HEK293 (cell line): ENCODE results near the gene NTNG1.

Experiments used
- CTCF ChIA-PET: fragments of 350-600 bp; formaldehyde crosslinking; extraction: SDS; loops from one replicate; lab custom pipeline; 2021; ENCODE audit warnings: antibody characterized with exemption; lab: Yijun Ruan, JAX
- POLR2A ChIA-PET: fragments of 300-600 bp; formaldehyde crosslinking; extraction: SDS; loops from one replicate; lab custom pipeline; 2020; ENCODE audit warnings: antibody characterized with exemption, inconsistent platforms; lab: Yijun Ruan, JAX
- H3K27ac ChIP-seq: fragments of 200-500 bp; sonication (Bioruptor generic); 2 replicates; pipeline ENCODE4 v1.5.1; 2014; ENCODE audit warnings: low read depth, low read length, control low read depth, inconsistent platforms; ENCODE audit errors: extremely low read depth
- H3K36me3 ChIP-seq, 2 experiments: fragments of 200-500 bp in 1 of 2; sonication (Bioruptor generic) in 1 of 2; 1 replicate in 1 of 2; 2 replicates in 1 of 2; pipeline ENCODE4 v1.5.1; 2014 to 2017; ENCODE audit warnings: inconsistent platforms in 2 of 2, low read length in 2 of 2; ENCODE audit not compliant: control insufficient read depth in 2 of 2, insufficient read depth in 1 of 2
- H3K4me1 ChIP-seq: fragments of 200-500 bp; sonication (Bioruptor generic); 2 replicates; pipeline ENCODE4 v1.5.1; 2014; ENCODE audit warnings: mild to moderate bottlenecking, low read length, inconsistent platforms; ENCODE audit not compliant: control insufficient read depth, insufficient read depth
- H3K4me3 ChIP-seq: 2 replicates; pipeline ENCODE4 v1.5.1; 2011; ENCODE audit warnings: low read depth, mild to moderate bottlenecking, control low read depth, low read length, moderate library complexity
- H3K9me3 ChIP-seq: fragments of 200-500 bp; sonication (Bioruptor generic); 2 replicates; pipeline ENCODE4 v1.5.1; 2014; ENCODE audit warnings: low read depth, low read length, inconsistent platforms; ENCODE audit not compliant: control insufficient read depth, insufficient read depth
- GFI1B ChIP-seq: fragments of 450-650 bp; formaldehyde crosslinking; IDR thresholded peaks from 2 replicates; pipeline ENCODE4 v1.5.1; 2016; ENCODE audit warnings: missing biosample characterization, missing genetic modification characterization
- GLI2 ChIP-seq: fragments of 450-650 bp; formaldehyde crosslinking; IDR thresholded peaks from 2 replicates; pipeline ENCODE4; 2017; ENCODE audit warnings: missing biosample characterization, missing genetic modification characterization, low read depth, borderline replicate concordance
- INSM2 ChIP-seq: fragments of 450-650 bp; formaldehyde crosslinking; IDR thresholded peaks from 2 replicates; pipeline ENCODE4 v1.5.1; 2016; ENCODE audit warnings: missing biosample characterization, missing genetic modification characterization
- KLF10 ChIP-seq: fragments of 450-650 bp; IDR thresholded peaks from 2 replicates; pipeline ENCODE4 v1.5.1; 2018; ENCODE audit warnings: missing biosample characterization, mild to moderate bottlenecking, missing genetic modification characterization
- KLF17 ChIP-seq: fragments of 450-650 bp; formaldehyde crosslinking; IDR thresholded peaks from 2 replicates; pipeline ENCODE4 v1.5.1; 2016; ENCODE audit warnings: missing biosample characterization, missing genetic modification characterization
- REST ChIP-seq: fragments of 450-650 bp; formaldehyde crosslinking; IDR thresholded peaks from 2 replicates; pipeline ENCODE4 v1.5.1; 2016; ENCODE audit warnings: missing biosample characterization, missing genetic modification characterization
- SCRT2 ChIP-seq: fragments of 450-650 bp; formaldehyde crosslinking; IDR thresholded peaks from 2 replicates; pipeline ENCODE4 v1.5.1; 2016; ENCODE audit warnings: missing biosample characterization, missing genetic modification characterization
- TRIM28 ChIP-seq: IDR thresholded peaks from 2 replicates; pipeline ENCODE4 v1.6.1; 2011; ENCODE audit warnings: low read length, control low read depth, borderline replicate concordance
- ZEB2 ChIP-seq: fragments of 450-650 bp; formaldehyde crosslinking; IDR thresholded peaks from 2 replicates; pipeline ENCODE4 v1.5.1; 2016; ENCODE audit warnings: missing biosample characterization, missing genetic modification characterization
- ZNF112 ChIP-seq: fragments of 450-650 bp; formaldehyde crosslinking; IDR thresholded peaks from 2 replicates; pipeline ENCODE4 v1.5.0; 2017; ENCODE audit warnings: missing biosample characterization, missing genetic modification characterization
- ZNF133 ChIP-seq: fragments of 450-650 bp; formaldehyde crosslinking; IDR thresholded peaks from 2 replicates; pipeline ENCODE4 v1.5.1; 2016; ENCODE audit warnings: missing biosample characterization, missing genetic modification characterization
- ZNF155 ChIP-seq: fragments of 450-650 bp; formaldehyde crosslinking; IDR thresholded peaks from 2 replicates; pipeline ENCODE4 v1.5.1; 2016; ENCODE audit warnings: missing biosample characterization, missing genetic modification characterization
- ZNF311 ChIP-seq: fragments of 450-650 bp; formaldehyde crosslinking; IDR thresholded peaks from 2 replicates; pipeline ENCODE4 v1.5.1; 2017; ENCODE audit warnings: missing biosample characterization, missing genetic modification characterization, borderline replicate concordance
- ZNF398 ChIP-seq: fragments of 450-650 bp; formaldehyde crosslinking; IDR thresholded peaks from 2 replicates; pipeline ENCODE4 v1.5.1; 2017; ENCODE audit warnings: missing biosample characterization, missing genetic modification characterization
- ZNF404 ChIP-seq: fragments of 450-650 bp; formaldehyde crosslinking; IDR thresholded peaks from 2 replicates; pipeline ENCODE4 v1.5.1; 2017; ENCODE audit warnings: missing biosample characterization, missing genetic modification characterization
- ZNF473 ChIP-seq: fragments of 450-650 bp; formaldehyde crosslinking; IDR thresholded peaks from 2 replicates; pipeline ENCODE4 v1.5.1; 2017; ENCODE audit warnings: missing biosample characterization, missing genetic modification characterization
- ZNF513 ChIP-seq: fragments of 450-650 bp; IDR thresholded peaks from 2 replicates; pipeline ENCODE4 v1.5.1; 2018; ENCODE audit warnings: missing biosample characterization, missing genetic modification characterization
- ZNF529 ChIP-seq: fragments of 450-650 bp; formaldehyde crosslinking; IDR thresholded peaks from 2 replicates; pipeline ENCODE4 v1.5.1; 2017; ENCODE audit warnings: missing genetic modification characterization, missing biosample characterization; ENCODE audit not compliant: insufficient replicate concordance
- ZNF530 ChIP-seq: fragments of 450-650 bp; formaldehyde crosslinking; IDR thresholded peaks from 2 replicates; pipeline ENCODE4 v1.5.1; 2016; ENCODE audit warnings: low read depth, missing biosample characterization, missing genetic modification characterization
- ZNF707 ChIP-seq: fragments of 450-650 bp; formaldehyde crosslinking; IDR thresholded peaks from 2 replicates; pipeline ENCODE4 v1.5.1; 2016; ENCODE audit warnings: missing biosample characterization, missing genetic modification characterization
- ZSCAN30 ChIP-seq: fragments of 450-650 bp; IDR thresholded peaks from 2 replicates; pipeline ENCODE4 v1.5.1; 2018; ENCODE audit warnings: missing biosample characterization, mild to moderate bottlenecking, missing genetic modification characterization, moderate library complexity
- TF ChIP-seq, protein P1 (sequence below): fragments of 450-650 bp; formaldehyde crosslinking; IDR thresholded peaks from 2 replicates; pipeline ENCODE4 v1.5.1; 2016; ENCODE audit warnings: missing biosample characterization, missing genetic modification characterization
- TF ChIP-seq, protein P2 (sequence below): fragments of 450-650 bp; formaldehyde crosslinking; IDR thresholded peaks from 2 replicates; pipeline ENCODE4 v1.5.1; 2017; ENCODE audit warnings: missing biosample characterization, mild to moderate bottlenecking, missing genetic modification characterization, moderate library complexity

Gene NTNG1

DNA sequence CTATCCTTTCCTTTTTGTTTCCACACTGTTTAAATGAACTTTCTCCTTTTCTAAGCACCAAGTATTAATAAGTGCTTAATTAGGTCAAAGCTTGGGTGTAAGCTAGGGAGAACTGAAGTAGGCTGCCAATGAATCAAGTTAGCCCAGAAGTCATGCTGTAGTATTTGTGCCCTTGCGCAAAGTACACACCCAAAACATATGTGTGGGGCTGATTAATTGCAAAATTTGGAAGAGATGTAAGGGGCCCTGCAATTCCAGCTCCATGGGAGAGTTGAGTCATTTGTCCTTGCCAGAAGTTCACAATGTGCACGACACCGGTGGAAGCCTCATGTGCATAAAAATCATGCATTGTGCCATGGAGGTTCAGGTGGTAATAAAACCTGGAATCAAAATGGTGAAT is 18.6 kb upstream of the NTNG1 start:
- TF ChIP-seq ZNF530 (tag by site-specific recombination) = no peak
- no peak for TF ChIP-seq ZNF404 (tag by site-specific recombination)
- TF ChIP-seq INSM2 (tag by site-specific recombination) = no peak
- no peak for TF ChIP-seq ZSCAN30 (tag by site-specific recombination)
- TF ChIP-seq ZNF707 (tag by site-specific recombination) = no peak
- no peak for TF ChIP-seq ZEB2 (tag by site-specific recombination)
- TF ChIP-seq KLF17 = no peak
- TF ChIP-seq TRIM28 = no peak
- no peak for TF ChIP-seq ZNF529
- no peak overlapping the region for H3K27ac ChIP-seq
- H3K4me3 ChIP-seq = no peak overlapping the region
- CTCF ChIA-PET = no interaction called here
- POLR2A ChIA-PET = no interaction called here
- no peaks in the 10 kb centered on the region for H3K9me3 ChIP-seq
- no peaks in the 10 kb centered on the region for H3K4me1 ChIP-seq
- no peaks in the 10 kb centered on the region for H3K36me3 ChIP-seq

- no peak overlapping the region for H3K27ac ChIP-seq
- H3K4me3 ChIP-seq = no peak overlapping the region
- no peak for TF ChIP-seq ZNF473 (tag by site-specific recombination)
- no peak for TF ChIP-seq ZNF155 (tag by site-specific recombination)
- no peak for TF ChIP-seq ZNF513
- no peak for TF ChIP-seq GFI1B (tag by site-specific recombination)
- no peak for TF ChIP-seq ZNF112 (tag by site-specific recombination)
- TF ChIP-seq REST = no peak
- TF ChIP-seq, protein P1, sequence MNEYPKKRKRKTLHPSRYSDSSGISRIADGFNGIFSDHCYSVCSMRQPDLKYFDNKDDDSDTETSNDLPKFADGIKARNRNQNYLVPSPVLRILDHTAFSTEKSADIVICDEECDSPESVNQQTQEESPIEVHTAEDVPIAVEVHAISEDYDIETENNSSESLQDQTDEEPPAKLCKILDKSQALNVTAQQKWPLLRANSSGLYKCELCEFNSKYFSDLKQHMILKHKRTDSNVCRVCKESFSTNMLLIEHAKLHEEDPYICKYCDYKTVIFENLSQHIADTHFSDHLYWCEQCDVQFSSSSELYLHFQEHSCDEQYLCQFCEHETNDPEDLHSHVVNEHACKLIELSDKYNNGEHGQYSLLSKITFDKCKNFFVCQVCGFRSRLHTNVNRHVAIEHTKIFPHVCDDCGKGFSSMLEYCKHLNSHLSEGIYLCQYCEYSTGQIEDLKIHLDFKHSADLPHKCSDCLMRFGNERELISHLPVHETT (tag by site-specific recombination) = no peak
- TF ChIP-seq SCRT2 = no peak
- no peak for TF ChIP-seq ZNF133 (tag by site-specific recombination)
- TF ChIP-seq GLI2 (tag by site-specific recombination) = no peak
- TF ChIP-seq KLF10 (tag by site-specific recombination) = no peak
- no peak for TF ChIP-seq ZNF398 (tag by site-specific recombination)
- no peak for TF ChIP-seq ZNF311 (tag by site-specific recombination)
- TF ChIP-seq, protein P2, sequence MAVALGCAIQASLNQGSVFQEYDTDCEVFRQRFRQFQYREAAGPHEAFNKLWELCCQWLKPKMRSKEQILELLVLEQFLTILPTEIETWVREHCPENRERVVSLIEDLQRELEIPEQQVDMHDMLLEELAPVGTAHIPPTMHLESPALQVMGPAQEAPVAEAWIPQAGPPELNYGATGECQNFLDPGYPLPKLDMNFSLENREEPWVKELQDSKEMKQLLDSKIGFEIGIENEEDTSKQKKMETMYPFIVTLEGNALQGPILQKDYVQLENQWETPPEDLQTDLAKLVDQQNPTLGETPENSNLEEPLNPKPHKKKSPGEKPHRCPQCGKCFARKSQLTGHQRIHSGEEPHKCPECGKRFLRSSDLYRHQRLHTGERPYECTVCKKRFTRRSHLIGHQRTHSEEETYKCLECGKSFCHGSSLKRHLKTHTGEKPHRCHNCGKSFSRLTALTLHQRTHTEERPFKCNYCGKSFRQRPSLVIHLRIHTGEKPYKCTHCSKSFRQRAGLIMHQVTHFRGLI (tag by site-specific recombination) = no peak
- no peaks in the 10 kb centered on the region for H3K36me3 ChIP-seq
- no peaks in the 10 kb centered on the region for H3K4me1 ChIP-seq
- H3K9me3 ChIP-seq = no peaks in the 10 kb centered on the region
- CTCF ChIA-PET = no interaction called here
- POLR2A ChIA-PET = no interaction called here
Measured at GRCh38 chr1:107123741-107124140, 17.1 kb upstream of the NTNG1 start.
